ENCODE measurements around the gene DNAJC12.

DNA sequence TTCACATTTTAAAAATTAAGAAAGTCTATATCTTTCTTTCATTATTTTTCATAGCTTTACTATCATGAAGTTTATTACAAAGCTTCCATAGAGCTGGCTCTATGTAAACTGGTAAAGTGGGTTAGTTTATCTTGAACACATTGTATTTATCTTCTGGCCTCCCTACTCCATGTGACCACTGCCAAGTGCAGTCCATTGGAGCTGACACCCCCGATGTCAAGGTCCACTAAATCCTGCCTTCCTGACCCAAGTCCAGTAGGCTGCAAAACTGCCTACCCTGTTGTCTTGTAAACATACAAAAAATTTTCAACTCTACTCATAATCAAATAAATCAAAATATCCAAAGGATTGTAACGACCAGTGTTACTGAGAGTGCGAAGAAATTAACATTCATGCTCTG is 10.2 kb downstream of the DNAJC12 start:
- TF ChIP-seq, protein P1, sequence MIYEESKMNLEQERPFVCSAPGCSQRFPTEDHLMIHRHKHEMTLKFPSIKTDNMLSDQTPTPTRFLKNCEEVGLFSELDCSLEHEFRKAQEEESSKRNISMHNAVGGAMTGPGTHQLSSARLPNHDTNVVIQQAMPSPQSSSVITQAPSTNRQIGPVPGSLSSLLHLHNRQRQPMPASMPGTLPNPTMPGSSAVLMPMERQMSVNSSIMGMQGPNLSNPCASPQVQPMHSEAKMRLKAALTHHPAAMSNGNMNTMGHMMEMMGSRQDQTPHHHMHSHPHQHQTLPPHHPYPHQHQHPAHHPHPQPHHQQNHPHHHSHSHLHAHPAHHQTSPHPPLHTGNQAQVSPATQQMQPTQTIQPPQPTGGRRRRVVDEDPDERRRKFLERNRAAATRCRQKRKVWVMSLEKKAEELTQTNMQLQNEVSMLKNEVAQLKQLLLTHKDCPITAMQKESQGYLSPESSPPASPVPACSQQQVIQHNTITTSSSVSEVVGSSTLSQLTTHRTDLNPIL (CRISPR knock-in tag; IDR thresholded peaks at IDR 0.05; ENCODE audit: low read depth): no peak
- TF ChIP-seq ZNF8 (CRISPR knock-in tag; IDR thresholded peaks at IDR 0.05): no peak
- no peak for TF ChIP-seq ZFP30 (CRISPR knock-in tag; IDR thresholded peaks at IDR 0.05)
- TF ChIP-seq ZFP3 (CRISPR knock-in tag; IDR thresholded peaks at IDR 0.05): no peak
- no peak for TF ChIP-seq OSR1 (CRISPR knock-in tag; IDR thresholded peaks at IDR 0.05)
- TF ChIP-seq CSDC2 (CRISPR knock-in tag; IDR thresholded peaks at IDR 0.05): no peak
- no peak for TF ChIP-seq TOX (CRISPR knock-in tag; IDR thresholded peaks at IDR 0.05; ENCODE audit: borderline replicate concordance)
- TF ChIP-seq, protein P2, sequence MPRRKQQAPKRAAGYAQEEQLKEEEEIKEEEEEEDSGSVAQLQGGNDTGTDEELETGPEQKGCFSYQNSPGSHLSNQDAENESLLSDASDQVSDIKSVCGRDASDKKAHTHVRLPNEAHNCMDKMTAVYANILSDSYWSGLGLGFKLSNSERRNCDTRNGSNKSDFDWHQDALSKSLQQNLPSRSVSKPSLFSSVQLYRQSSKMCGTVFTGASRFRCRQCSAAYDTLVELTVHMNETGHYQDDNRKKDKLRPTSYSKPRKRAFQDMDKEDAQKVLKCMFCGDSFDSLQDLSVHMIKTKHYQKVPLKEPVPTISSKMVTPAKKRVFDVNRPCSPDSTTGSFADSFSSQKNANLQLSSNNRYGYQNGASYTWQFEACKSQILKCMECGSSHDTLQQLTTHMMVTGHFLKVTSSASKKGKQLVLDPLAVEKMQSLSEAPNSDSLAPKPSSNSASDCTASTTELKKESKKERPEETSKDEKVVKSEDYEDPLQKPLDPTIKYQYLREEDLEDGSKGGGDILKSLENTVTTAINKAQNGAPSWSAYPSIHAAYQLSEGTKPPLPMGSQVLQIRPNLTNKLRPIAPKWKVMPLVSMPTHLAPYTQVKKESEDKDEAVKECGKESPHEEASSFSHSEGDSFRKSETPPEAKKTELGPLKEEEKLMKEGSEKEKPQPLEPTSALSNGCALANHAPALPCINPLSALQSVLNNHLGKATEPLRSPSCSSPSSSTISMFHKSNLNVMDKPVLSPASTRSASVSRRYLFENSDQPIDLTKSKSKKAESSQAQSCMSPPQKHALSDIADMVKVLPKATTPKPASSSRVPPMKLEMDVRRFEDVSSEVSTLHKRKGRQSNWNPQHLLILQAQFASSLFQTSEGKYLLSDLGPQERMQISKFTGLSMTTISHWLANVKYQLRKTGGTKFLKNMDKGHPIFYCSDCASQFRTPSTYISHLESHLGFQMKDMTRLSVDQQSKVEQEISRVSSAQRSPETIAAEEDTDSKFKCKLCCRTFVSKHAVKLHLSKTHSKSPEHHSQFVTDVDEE (CRISPR knock-in tag; IDR thresholded peaks at IDR 0.05): no peak
- no peak for TF ChIP-seq ZC3H10 (CRISPR knock-in tag; IDR thresholded peaks at IDR 0.05)
- TF ChIP-seq ZNF565 (CRISPR knock-in tag; conservative IDR thresholded peaks at IDR 0.05; ENCODE audit: low read depth): no peak
- TF ChIP-seq, protein P3, sequence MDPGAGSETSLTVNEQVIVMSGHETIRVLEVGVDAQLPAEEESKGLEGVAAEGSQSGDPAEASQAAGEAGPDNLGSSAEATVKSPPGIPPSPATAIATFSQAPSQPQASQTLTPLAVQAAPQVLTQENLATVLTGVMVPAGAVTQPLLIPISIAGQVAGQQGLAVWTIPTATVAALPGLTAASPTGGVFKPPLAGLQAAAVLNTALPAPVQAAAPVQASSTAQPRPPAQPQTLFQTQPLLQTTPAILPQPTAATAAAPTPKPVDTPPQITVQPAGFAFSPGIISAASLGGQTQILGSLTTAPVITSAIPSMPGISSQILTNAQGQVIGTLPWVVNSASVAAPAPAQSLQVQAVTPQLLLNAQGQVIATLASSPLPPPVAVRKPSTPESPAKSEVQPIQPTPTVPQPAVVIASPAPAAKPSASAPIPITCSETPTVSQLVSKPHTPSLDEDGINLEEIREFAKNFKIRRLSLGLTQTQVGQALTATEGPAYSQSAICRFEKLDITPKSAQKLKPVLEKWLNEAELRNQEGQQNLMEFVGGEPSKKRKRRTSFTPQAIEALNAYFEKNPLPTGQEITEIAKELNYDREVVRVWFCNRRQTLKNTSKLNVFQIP (CRISPR knock-in tag; IDR thresholded peaks at IDR 0.05; ENCODE audit: borderline replicate concordance, low read depth): no peak
- TF ChIP-seq, protein P4, sequence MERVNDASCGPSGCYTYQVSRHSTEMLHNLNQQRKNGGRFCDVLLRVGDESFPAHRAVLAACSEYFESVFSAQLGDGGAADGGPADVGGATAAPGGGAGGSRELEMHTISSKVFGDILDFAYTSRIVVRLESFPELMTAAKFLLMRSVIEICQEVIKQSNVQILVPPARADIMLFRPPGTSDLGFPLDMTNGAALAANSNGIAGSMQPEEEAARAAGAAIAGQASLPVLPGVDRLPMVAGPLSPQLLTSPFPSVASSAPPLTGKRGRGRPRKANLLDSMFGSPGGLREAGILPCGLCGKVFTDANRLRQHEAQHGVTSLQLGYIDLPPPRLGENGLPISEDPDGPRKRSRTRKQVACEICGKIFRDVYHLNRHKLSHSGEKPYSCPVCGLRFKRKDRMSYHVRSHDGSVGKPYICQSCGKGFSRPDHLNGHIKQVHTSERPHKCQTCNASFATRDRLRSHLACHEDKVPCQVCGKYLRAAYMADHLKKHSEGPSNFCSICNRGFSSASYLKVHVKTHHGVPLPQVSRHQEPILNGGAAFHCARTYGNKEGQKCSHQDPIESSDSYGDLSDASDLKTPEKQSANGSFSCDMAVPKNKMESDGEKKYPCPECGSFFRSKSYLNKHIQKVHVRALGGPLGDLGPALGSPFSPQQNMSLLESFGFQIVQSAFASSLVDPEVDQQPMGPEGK (CRISPR knock-in tag; IDR thresholded peaks at IDR 0.05; ENCODE audit: borderline replicate concordance): no peak
- no peak for TF ChIP-seq RARB (CRISPR knock-in tag; IDR thresholded peaks at IDR 0.05)

Measured in SK-N-SH treated with all-trans-retinoic acid at 6 μM for 48 hours (cell line).